HG03045 (cell line): ENCODE results near the gene PIAS2.
A peak's percentile ranks its signal among the peaks of the same experiment; 100 is the strongest.
"Not testable (repeated sequence)": the region's sequence is repeated elsewhere in the genome, so short reads cannot be mapped to it uniquely, and the experiment has no call there.

Source experiments
- ATAC-seq: cut with Tn5 transposase; IDR thresholded peaks from one replicate; pipeline ENCODE4 v1.9.1; 2021; ENCODE audit warnings: mild to moderate bottlenecking, moderate library complexity; ENCODE audit not compliant: unreplicated experiment

The PIAS2 gene

DNA sequence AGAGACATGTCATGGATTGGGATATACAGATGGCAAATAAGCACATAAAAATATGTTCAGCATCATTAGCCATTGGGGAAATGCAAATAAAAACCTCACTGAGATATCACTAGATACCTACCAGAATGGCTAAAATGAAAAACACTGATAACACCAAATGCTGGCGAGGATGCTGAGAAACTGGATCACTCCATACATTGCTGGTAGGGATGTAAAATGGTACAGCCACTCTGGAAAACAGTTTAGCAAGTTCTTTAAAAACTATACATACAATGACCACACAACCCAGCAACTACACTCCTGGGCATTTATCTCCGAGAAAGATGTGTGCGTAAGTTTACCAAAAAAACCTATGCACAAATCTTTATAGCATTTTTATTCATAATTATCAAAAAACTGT, 13.9 kb downstream of the PIAS2 start:
- no peak for ATAC-seq

DNA sequence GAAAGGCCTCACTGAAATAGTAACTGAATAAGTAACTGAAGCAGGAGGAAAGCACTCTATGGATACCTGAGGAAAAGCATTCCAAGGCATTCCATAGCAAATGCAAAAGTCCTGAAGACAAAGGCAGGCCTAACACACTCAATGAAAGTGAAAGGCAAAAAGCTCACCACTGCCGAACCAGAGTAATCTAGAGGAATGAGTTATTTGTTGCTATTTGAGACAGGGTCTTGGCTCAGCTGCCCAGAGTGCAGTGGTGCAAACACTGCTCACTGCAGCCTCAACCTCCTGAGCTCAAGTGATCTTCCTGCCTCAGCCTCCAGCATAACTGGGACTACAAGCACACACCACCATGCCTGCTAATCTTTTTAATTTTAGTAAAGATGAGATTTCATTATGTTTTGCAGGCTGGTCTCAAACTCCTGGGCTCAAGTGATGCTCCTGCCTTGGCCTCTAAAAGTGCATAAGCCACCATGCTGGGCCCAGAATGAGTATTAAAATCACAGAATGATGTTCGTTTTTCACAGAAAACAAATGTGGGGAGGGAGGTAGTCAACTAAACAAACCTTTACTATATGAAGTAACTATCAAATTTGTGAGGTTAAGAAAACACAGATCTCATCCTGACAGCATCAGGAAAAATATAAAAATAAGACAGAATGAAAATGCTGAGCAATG, 17.9 kb downstream of the PIAS2 start:
- ATAC-seq: peak; percentile 68

DNA sequence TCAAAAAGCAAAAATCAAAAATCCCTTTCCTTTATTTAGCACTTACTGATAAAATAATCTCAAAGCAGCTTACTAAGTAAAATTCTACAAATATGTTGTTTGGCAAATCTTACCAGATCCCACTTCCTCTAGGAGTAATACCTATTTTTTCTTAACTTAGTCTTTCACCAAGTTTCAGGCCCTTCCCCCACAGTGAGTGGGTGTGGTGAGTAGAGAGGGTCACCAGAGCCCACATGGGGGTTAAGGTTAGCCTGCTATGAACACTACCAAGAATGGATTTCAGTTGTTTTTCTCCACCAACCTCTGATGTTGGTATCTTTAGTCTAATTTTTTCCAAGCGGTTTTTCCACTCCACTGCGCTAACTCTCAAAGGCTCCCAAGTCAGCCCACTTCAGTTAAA, 23.2 kb downstream of the PIAS2 start:
- no peak for ATAC-seq

DNA sequence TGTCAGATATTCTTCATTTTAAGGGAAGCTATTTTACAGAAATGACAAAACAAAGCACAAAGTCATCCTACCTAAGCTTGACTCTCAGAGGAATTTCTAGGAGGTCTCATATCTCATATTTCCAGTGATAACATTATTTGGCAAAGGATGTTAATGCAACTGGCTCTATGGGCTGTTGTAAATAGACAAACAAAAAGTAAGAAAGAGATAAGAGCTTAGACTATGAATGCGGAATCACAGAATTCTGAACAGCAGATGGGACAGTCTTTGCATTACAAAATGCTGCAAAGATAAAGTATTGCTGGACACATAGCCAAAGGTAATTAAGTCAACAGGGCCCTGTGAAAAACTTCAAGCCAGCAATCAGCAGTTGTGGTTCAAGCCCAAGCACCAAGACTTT, 23.9 kb downstream of the PIAS2 start:
- no peak for ATAC-seq

DNA sequence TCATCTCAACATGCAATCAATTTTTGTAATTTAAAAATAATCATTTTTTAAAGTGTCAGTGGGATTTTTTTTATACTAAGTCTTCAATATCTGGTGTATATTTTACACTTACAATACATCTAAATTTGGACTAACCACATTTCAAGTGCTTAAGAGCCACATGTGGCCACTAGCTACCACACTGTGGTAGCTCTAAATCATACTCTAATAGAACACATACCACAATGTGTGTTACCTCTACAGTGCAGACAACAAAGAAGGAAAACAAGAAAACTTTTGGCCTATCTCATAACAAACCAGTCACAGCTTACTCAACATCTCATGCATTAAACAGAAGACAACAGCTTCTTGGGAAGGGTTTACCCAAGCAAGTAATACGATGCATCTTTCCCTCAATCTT, 24.5 kb downstream of the PIAS2 start:
- no peak for ATAC-seq

DNA sequence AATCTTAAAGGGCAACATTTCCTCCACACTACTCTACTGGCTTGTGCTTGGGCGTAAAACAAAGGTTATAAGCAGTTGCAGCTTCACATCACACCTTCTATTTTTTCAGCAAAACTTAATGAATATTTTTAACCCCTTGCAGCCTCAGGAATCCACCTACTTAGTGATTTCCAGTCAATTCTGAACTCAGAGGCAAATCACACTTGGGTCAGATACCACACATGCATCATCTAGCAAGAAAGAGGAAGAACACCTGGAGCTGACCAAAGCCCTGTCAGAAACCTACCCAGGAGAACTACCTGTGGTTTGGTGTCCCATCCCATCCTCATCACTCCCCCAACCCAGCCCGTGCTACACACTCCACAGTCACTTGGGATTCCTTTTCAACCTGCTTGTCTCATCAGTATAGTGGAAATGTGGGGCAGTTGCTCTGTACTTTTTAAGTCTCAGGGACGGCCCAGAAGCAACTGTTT, 25.5 kb downstream of the PIAS2 start:
- peak; percentile 88 for ATAC-seq

DNA sequence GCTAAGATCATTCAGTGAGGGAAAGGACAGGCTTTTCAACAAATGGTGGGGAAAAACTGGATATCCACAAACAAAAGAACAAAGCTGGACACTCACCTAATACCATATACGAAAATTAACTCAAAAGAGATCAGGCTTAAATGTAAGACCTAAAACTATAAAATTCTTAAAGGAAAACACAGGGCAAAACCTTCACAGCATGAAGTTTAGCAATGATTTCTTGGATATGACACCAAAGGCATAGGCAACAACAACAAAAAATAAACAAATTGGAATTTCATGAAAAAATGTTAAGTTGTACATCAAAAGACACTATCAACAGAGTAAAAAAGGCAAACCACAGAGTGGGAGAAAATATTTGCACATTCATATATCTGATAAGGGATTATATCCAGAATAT, 28.3 kb downstream of the PIAS2 start:
- ATAC-seq: no peak

DNA sequence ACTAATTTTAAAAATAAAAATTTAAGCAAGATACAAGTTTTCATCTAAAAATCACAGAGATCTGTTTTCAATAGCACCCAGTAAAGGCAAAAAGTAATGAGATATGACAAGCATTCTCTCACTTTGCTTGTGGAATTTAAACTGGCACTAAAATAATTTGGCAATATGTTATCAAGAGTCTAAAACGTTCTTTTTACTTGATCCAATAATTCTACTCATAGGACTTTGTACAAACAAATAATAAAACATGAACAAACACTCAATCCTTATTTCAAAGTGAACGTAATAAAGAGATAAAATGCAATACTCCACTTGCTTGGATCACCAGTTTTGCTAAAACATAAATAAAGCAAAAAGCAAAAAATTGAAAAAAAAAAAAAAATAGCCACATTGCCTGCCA, 30.4 kb downstream of the PIAS2 start:
- no peak for ATAC-seq

DNA sequence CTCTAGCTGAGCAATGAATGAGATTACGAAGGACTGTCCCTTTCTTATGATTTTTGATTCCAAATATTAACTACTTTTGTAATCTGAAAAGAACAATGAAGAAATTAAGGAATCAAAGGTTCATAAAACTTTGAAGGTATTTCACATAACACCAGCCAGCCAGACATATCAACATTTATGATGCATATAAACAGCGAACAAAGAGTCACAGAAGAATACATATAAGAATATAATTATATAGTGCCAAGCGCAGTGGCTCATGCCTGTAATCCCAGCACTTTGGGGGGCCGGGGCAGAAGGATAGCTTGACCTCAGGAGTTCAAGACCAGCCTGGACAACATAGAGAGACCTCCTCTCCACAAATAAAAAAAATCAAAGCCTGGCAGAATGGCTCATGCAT, 34.1 kb downstream of the PIAS2 start:
- ATAC-seq: no peak

DNA sequence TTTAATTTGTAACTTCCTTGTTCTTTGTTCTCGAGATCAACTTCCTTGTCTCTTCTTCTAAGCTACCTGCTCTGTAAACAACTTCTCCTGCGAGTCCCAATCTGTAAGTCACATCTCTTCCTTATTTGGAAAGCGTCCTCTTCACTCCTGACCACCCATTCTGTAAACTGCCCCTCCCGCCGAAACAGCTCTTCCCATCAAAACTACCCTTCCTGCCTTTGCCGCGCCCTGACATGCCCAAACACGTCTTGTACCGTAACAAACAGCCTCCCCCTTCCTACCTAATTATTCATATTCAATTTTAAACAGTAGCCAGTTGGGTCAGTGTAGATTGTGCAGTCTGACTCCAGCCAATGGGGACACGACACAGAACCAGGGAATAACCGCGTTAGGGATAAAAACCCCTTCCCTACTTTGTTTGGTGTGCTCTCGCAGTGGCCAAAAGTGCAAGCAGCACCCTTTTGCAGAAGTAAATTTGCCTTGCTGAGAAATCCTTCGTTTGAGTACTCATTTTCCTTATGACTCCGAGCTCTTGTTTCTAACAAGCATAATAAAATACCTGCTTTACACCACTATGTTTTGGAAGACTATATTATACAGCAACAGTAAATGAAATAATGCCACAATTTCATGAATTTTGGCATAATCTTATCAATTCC, 39.8 kb downstream of the PIAS2 start:
- ATAC-seq: no peak

DNA sequence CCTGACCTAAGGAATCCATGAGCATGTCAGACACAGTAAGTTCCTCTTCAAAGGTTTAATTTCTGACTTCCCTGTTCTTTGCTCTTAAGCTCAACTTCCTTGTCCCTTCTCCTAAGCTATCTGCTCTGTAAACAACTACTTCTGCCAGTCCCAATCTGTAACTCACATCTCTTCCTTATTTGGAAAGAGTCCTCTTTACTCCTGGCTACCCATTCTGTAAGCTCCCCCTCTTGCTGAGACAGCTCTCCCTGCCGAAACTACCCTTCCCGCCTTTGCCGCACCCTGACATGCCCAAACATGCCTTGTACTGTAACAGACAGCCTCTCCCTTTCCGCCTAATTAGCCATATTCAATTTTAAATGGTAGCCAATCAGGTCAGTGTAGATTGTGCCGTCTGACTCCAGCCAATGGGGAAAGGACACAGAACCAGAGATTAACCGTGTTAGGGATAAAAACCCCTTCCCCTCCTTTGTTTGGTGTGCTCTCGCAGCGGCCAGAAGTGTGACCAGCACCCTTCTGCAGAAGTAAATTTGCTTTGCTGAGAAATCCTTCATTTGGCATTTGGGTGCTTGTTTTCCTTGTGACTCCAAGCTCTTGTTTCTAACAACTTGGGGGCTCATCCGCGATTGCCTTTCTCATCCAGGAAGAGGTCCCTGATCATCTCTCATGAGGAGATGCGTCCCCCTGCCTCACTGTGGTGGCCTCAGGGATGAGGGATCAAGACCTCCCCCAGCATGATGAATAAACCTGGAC, 49.0 kb downstream of the PIAS2 start:
- no peak for ATAC-seq

DNA sequence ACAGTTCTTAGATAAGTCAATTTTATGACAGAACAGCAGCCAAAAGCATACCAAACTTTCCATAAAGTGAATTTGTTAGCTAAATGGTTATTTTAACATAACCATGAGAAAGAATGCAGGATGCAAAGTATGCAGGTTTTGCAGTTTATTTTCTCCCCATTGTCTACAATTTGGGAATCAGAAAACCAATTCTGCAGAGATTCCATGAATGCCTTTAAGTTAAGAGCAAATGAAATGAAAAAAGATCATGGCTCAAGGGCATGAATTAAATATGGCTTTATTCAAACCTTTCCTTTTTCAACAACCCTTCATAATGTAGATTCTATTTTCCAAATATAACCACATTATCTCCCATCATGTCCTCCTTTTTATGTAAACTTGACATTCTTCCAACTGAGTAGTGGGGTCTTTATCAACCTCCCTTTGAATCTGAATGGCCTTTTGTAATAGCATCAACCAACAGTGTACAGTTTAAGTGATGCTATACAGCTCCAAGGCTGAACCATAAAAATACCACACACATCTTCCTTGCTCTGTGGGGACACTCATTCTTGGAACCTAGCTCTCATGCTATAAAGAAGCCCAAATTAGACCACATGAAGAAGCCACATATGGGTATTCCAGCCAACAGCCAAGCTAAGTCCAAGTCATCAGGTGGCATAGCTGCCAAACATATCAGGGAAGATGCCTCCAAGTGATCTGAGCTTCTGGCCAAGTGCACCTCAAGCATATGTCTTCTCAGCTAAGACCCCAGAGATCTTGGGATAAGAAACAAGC, 49.8 kb downstream of the PIAS2 start:
- no peak for ATAC-seq

DNA sequence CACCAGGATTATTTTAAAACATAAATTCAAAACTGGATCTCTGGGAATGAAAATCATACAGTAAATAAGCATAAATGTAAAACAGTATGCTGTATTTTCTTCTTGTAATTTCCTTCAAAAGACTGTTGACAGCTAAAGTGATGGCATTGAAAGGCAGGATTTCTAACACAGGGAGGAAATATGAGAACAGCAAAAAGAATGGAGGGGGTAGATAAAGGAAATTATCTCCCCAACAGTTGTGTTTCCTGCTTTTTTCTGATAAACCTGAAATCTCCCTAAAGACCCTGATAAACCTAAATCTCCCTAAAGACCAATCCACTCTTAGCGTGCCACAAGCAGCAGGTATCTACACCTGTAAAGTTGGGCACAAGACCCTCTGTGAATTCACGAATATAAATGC, 50.8 kb downstream of the PIAS2 start:
- no peak for ATAC-seq

DNA sequence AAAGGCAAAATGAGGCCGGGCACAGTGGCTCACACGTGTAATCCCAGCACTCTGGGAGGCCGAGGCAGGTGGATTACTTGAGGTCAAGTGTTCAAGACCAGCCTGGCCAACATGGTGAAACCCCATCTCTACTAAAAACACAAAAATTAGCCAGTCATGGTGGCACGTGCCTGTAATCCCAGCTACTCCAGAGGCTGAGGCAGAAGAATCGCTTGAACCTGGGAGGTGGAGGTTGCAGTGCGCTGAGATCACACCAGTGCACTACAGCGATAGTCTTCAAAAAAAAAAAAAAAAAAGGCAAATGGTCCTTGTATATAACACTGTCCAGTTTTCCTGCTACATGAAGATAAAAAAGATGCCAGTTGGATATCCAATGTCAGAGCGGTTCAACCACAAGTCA, 52.1 kb downstream of the PIAS2 start:
- not testable (repeated sequence) for ATAC-seq

DNA sequence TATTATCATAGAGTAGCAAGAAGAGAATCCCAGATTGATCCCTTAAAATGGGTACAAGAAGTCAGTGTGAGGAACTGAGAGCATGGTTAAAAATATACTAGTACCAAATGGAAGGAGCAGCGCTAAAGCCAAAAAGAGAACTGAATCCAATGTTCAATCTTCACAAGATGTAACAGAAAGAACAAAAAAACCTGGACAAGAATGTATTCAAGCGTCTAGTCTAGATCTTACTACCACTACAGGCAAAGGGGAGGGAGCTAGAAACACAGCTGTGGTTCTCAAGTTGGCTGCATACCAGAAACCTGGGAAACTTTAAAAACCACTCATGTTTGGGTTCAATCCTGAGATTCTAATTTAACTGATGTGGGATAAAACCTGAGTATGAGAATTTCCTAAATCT, 57.5 kb downstream of the PIAS2 start:
- no peak for ATAC-seq

DNA sequence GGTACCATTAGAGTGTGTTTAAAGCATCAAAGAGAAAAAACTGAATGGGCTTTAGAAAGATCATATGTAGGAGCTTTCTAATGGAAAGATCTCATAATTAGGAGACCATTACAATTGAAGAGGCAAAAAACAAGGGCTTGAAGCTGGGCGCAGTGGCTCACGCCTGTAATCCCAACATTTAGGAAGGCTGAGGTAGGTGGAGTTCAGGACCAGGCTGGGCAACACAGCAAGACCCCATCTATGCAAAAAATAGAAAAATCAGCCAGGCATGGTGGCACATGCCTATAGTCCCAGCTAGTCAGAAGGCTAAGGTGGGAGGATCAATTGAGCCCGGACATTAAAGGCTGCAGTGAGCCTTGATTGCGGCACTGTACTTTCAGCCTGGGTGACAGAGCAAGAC, 59.0 kb downstream of the PIAS2 start:
- no peak for ATAC-seq

DNA sequence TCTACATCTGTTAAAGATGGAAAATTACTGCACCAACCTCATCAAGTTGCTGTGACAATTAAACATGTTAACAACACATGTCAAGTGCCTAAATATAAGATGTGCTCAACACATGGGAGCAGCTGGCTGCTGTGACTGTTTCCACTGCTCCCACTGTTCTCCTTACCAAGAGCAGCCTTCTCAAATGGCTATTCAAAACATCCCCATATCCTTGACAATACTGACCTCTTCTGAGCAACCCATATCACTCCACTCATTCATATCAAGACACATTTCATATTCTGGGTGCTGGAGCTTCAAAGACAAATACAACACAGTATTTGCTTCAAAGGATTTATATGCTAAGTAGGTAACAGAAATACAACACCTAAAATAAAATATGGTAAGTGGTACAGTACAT, 60.3 kb downstream of the PIAS2 start:
- no peak for ATAC-seq

DNA sequence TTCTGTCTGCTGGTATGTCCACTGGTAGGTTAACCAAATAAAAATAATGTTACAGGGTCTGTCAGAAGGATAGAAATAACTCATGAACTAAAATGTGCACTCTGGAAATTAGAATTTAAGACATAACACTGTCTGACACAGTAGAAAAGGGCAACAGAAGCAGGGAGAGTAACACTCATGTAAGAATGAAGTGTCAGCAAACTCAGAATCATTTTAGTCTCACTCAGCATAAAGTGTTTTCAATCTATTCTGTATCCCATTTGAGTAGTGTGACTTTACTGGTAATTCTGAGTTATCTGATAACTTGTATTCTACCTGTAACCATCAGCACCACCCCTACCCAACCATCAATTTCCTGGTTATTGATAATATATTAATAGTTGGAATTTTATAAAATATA, 68.3 kb downstream of the PIAS2 start:
- ATAC-seq: no peak

DNA sequence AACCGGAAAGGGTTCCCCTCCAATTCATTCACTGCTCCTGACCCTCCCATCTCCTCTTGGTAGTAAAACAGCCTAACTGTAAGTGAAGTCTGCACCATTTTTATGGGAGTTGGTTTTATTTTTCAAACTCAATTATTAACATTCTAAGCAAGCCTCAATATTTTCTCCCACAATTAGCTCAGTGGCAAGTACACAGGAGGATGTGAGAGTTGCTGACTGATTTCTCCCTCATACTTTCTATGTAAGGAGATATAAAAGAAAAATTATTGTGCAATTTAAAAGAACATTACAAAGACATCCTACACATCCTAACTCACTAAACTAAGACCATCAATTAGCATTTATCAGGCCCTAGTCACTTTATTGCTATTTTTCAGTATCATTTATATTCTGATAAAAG, 73.9 kb downstream of the PIAS2 start:
- ATAC-seq: no peak

DNA sequence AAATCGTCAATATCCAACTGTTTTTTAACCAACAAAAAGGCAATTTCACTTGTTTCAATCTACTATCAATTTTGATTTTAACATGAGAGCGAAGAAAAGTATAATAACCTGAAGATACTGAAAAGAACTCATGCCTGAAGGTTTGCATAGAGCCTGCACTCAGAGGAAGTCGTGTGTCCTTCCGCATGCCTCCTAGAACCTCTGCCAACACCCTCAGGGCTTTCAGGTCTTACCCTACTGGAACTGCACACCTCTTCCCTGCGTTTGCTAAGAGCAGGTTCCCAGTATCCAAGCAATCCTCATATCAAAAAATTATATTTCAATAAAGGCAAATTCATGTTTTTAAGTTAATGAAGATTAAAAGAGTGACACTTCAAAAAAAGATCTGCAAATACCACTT, 74.7 kb downstream of the PIAS2 start:
- no peak for ATAC-seq

DNA sequence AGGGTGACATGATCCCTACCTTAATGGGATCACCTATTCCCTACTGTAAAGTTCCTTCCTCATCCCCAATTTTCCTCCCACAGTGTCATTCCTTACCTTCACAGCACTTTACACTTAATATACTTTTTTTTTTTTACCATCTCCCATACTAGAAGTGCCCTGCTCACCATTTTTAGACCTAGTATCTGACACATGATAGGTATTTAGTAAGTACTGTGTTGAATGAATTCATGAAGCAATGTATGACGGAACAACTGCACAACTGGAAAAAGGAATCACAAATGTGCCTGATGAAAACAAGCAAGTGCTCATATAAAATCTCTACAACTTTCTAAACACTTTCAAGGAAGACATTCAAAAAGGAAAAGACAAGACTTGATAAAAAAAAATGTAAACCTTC, 83.4 kb downstream of the PIAS2 start:
- ATAC-seq: no peak
